KOPT-K1 (cell line): Measurements from ENCODE around the gene SFT2D2.

Experiments
- H3K27ac ChIP-seq: fragments of 200-600 bp; sonication (generic); 2 replicates; pipeline ENCODE4 v1.5.1; 2016; ENCODE audit warnings: antibody characterized with exemption, mild to moderate bottlenecking, low read depth, low read length; ENCODE audit not compliant: poor library complexity, severe bottlenecking
- H3K36me3 ChIP-seq: fragments of 200-600 bp; sonication (generic); 2 replicates; pipeline ENCODE4 v1.5.1; 2017; ENCODE audit warnings: antibody characterized with exemption, mild to moderate bottlenecking, low read length, moderate library complexity; ENCODE audit not compliant: insufficient read depth
- H3K9me3 ChIP-seq: fragments of 200-600 bp; sonication (generic); 2 replicates; pipeline ENCODE4 v1.5.1; 2017; ENCODE audit warnings: antibody characterized with exemption, low read length, mild to moderate bottlenecking; ENCODE audit not compliant: insufficient read depth, poor library complexity, severe bottlenecking

SFT2D2 gene

GRCh38 chr1:168271636-168272035 is 45.8 kb downstream of the SFT2D2 start:
- no peak overlapping the region for H3K27ac ChIP-seq
- no peaks in the 10 kb centered on the region for H3K36me3 ChIP-seq
- peaks cover 7% of the 10 kb centered on the region for H3K9me3 ChIP-seq

DNA sequence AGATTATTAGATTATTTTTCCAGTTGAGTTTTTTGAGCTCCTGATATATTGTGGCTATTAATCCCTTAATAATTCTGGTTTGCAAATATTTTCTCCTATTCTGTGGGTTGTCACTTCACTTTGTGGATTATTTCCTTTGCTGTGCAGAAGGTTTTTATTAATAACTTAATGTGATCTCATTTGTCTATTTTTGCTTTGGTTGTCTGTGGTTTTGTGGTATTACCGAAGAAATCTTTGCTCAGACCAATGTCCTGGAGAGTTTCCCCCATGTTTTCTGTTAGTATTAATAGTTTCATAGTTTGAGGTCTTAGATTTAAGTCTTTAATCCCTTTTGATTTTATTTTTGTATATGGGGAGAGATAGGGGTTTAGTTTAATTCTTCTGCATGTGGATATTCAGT is 47.8 kb downstream of the SFT2D2 start:
- no peak overlapping the region for H3K27ac ChIP-seq
- H3K9me3 ChIP-seq = no peaks in the 10 kb centered on the region

GRCh38 chr1:168279253-168279652 is 53.4 kb downstream of the SFT2D2 start:
- Histone ChIP-seq H3K27ac (no peak overlapping the region), H3K9me3 (no peaks in the 10 kb centered on the region), H3K36me3 (no peaks in the 10 kb centered on the region)

More for the DNA sequence above, 47.8 kb downstream of the SFT2D2 start:
- H3K36me3 ChIP-seq = no peaks in the 10 kb centered on the region

- no peaks in the 10 kb centered on the region for H3K9me3 ChIP-seq
- H3K27ac ChIP-seq = no peak within 1 kb of the TSS
Measured at GRCh38 chr1:168280296-168280927, 54.6 kb downstream of the SFT2D2 start, which contains the start of gene TBX19. TBX19 (plus strand) TSS chr1:168280877; CDS start chr1:168281091, 214 bp downstream.

DNA sequence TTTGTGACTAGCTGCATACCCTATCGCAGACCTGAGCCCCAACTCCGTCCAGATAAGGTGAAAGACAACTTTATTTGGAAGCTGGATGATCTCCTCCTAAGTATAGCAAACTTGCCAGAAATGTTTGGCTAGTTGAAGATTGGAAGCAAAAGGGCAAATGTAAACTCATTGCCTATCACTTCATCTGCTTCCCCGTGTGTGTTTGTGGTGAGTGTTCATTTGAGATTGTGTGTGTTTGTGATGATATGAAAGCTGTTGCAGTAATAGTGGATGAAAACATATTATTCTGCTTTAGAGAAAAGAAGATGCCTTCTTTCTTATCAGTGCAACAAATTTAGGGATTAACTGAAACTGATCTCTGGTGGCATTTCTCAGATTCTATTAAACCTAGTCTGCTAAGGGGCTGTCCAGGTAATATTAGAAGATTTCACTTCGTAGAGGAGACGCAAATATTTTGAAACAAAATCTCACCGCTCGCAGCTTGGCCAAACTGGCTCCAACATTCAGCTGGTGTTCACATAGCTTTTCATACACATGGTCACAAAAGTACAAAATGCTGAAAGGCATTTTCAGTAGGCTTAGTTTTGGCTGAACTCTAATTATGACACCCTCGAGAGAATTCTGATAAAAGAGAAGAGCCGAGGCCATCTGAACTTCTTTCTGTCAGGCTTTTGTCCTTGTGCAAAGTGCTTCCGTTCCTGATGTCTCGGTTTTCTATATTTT is 56.0 kb downstream of the SFT2D2 start:
- H3K36me3 ChIP-seq = no peaks in the 10 kb centered on the region
- no peaks in the 10 kb centered on the region for H3K9me3 ChIP-seq
- no peak overlapping the region for H3K27ac ChIP-seq

More at GRCh38 chr1:168280296-168280927, 54.6 kb downstream of the SFT2D2 start, which contains the start of gene TBX19:
- H3K36me3 ChIP-seq = no peaks in the 10 kb centered on the region

DNA sequence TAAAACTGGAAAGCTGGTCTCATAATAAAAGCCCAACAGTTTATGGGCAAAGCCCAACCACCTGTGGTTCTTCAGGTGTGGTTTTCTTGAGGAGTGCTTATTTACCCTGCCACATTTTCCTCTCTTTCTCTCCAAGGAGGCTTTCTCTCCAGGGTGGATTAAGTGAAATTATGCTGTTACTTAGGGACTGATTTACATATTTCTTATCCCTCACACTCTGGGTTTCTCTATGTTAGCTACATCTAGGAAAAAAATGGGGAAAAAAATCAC is 59.7 kb downstream of the SFT2D2 start:
- H3K36me3 ChIP-seq = no peaks in the 10 kb centered on the region
- no peaks in the 10 kb centered on the region for H3K9me3 ChIP-seq
- H3K27ac ChIP-seq = no peak overlapping the region

- Histone ChIP-seq H3K9me3 (no peaks in the 10 kb centered on the region), H3K36me3 (no peaks in the 10 kb centered on the region), H3K27ac (no peak overlapping the region)
Measured at GRCh38 chr1:168285971-168286927, 60.4 kb downstream of the SFT2D2 start.

GRCh38 chr1:168287237-168287664 is 61.4 kb downstream of the SFT2D2 start:
- H3K36me3 ChIP-seq = no peaks in the 10 kb centered on the region
- no peak overlapping the region for H3K27ac ChIP-seq
- no peaks in the 10 kb centered on the region for H3K9me3 ChIP-seq

DNA sequence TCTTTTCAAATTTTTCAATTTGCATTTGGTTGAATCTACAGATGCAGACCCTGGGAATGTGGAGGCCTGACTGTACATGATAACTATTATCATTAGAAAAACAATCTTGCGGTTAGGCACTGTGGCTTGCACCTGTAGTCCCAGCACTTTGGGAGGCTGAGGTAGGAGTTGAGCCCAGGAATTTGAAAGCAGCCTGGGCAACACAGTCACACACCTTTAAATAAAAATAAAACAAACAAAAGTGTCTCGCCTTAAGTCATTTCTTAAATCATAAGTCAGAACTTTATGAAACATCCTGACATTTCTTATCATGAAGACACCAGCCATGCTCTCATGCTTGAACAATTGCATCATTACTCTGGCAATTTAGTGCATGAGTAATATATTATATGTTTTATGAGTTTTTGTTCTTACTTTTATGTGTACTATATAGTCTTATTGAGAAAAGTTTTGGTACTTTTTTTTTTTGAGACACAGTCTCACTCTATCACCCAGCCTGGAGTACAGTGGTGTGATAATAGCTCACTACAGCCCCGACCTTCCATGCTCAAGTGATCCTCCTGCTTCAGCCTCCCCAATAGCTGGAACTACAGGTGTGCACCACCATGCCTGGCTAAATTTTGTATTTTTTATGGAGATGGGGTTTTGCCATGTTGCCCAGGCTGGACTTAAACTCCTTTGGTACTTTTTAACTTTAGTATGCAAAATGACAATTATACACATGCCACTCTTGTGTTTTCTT is 62.7 kb downstream of the SFT2D2 start:
- Histone ChIP-seq H3K9me3 (no peaks in the 10 kb centered on the region), H3K27ac (no peak overlapping the region), H3K36me3 (no peaks in the 10 kb centered on the region)

DNA sequence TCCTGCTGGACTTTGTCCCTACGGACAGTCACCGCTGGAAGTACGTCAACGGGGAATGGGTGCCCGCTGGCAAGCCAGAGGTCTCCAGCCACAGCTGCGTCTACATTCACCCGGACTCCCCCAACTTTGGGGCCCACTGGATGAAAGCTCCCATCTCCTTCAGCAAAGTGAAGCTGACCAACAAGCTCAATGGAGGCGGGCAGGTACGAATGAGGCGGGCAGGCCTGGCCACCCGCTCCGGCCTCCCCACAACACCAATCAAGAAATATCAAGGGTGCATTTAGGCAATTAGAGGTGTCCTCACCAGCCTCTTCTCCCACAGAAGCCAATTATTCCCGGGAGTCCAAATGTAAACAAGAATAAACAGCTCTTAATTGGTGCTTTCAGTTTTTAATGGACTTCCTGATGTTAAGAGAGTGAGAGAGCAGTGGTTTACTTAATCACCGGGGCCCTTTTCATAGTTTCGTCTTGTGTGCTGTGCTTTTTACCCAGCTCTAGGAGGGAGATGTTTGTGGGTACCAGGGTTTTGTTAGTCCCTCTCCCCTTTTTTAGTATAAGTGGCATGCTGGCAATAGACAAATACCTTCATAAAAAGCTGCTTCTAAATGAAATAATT is 65.5 kb downstream of the SFT2D2 start:
- no peaks in the 10 kb centered on the region for H3K36me3 ChIP-seq
- H3K9me3 ChIP-seq = no peaks in the 10 kb centered on the region
- no peak overlapping the region for H3K27ac ChIP-seq

DNA sequence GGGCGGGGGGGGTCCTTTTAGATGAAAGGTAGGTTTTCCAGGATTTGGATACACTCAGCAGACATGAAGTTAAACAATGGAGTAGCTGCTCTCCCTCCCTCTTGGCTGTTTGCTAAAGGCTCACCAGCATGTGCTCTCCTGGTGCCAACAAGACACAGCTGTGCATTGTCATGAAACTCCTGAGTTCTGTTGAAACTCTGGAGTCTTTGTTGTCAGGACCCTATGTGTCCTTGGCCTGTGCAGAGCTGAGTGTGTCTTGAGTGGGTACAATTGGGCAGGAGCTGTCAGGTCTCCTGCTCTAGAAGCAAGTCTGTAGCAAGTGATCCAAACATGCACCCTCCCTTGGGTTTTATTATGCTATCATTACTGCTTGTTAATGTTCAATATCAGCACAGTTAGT is 67.6 kb downstream of the SFT2D2 start:
- Histone ChIP-seq H3K27ac (no peak overlapping the region), H3K36me3 (no peaks in the 10 kb centered on the region), H3K9me3 (no peaks in the 10 kb centered on the region)

- no peaks in the 10 kb centered on the region for H3K36me3 ChIP-seq
- H3K9me3 ChIP-seq = no peaks in the 10 kb centered on the region
- H3K27ac ChIP-seq = no peak overlapping the region
Measured at GRCh38 chr1:168295411-168296114, 69.8 kb downstream of the SFT2D2 start.

GRCh38 chr1:168297019-168297730 is 71.4 kb downstream of the SFT2D2 start:
- Histone ChIP-seq H3K27ac (no peak overlapping the region), H3K9me3 (no peaks in the 10 kb centered on the region), H3K36me3 (no peaks in the 10 kb centered on the region)
